ENCODE measurements around the gene GABRA6. TPM values are rescaled to one million over a fixed set of nuclear protein-coding genes. Genes with fewer than 3 reads are reported as not detected.

GABRA6 gene
- total RNA-seq, 1 donor = not detected

DNA sequence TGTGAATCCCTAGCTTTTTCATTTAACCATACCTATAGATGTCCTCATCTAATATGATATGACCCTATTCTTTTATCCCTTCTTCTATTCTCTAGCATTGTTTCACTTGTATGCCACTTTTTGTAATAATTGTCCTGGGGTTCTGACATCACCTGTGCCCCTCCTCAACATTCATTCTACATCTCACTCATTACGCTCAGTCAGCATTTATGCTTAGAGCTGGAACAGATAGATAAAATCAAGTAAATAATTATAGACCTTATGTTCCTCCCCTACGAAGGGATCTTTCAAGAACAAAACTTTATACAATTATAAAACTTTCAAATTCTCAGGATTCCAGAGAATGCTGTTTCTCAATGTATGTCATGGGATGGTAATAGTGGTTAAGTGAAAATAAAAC, 18.0 kb downstream of the GABRA6 start:
- H3K4me3 ChIP-seq (ENCODE audit: low read depth, low read length) = no peak overlapping the region
- TF ChIP-seq, protein P1, sequence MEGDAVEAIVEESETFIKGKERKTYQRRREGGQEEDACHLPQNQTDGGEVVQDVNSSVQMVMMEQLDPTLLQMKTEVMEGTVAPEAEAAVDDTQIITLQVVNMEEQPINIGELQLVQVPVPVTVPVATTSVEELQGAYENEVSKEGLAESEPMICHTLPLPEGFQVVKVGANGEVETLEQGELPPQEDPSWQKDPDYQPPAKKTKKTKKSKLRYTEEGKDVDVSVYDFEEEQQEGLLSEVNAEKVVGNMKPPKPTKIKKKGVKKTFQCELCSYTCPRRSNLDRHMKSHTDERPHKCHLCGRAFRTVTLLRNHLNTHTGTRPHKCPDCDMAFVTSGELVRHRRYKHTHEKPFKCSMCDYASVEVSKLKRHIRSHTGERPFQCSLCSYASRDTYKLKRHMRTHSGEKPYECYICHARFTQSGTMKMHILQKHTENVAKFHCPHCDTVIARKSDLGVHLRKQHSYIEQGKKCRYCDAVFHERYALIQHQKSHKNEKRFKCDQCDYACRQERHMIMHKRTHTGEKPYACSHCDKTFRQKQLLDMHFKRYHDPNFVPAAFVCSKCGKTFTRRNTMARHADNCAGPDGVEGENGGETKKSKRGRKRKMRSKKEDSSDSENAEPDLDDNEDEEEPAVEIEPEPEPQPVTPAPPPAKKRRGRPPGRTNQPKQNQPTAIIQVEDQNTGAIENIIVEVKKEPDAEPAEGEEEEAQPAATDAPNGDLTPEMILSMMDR (IDR thresholded peaks at IDR 0.05; ENCODE audit: insufficient read depth, low read length) = no peak
- no peak for DNase-seq (ENCODE audit: low read depth)

DNA sequence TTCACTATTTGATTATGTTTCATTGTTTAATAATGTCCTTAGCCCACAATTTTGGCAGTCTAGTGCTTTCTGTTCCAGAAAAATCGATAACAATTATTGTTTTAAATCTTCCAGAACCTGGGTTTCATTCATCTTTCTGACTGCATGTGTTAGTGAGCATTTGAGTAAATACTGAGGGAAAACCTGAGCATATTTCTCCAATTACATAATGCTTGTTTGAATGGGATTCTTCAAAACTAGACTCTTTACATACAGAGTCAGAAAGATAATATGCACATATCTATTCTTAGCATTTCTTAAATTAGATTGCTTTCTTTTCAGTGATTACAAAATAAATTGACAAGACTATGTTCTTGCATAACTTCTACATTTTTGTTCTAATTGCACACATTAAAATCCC, 21.9 kb downstream of the GABRA6 start:
- TF ChIP-seq, protein P1 (IDR thresholded peaks at IDR 0.05; ENCODE audit: insufficient read depth, low read length) = no peak
- no peak overlapping the region for H3K4me3 ChIP-seq (ENCODE audit: low read depth, low read length)
- no peak for DNase-seq (ENCODE audit: low read depth)

DNA sequence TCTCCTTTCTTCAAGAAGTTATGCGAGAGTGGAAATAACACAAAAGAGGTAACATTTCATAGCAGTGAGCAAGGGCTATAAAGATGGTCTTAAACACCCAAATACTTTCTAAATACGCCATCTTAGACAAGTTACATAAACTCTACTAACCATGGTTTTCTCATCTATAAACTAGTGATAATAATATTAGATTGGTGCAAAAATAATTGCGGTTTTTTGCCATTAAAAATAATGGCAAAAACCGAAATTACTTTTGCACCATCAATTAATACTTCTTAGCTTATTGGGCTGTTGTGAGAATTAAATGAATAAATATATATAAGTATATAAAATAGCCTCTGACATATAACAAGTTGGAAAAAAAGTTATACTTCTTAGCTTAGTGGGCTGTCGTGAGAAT, 23.7 kb downstream of the GABRA6 start:
- no peak for DNase-seq (ENCODE audit: low read depth)
- no peak overlapping the region for H3K4me3 ChIP-seq (ENCODE audit: low read depth, low read length)
- TF ChIP-seq, protein P1 (IDR thresholded peaks at IDR 0.05; ENCODE audit: insufficient read depth, low read length) = no peak

DNA sequence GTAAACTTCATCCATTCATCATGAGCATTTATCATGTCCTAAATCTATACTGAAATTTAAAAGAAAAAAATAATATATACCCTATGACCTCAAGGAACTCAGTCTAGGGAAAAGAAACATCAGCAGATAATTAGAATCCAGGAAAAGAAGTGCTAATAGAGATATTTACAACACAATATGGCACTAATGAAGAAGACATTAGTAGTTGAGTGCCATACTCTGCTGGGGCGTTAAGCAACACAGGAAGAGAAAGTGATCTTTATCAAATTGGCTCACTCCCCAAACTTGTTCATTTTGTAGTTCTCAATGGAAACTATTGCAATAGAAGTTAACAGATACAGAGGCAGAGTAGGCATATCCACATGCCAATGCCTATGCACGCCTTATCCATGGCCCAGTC, 27.5 kb downstream of the GABRA6 start:
- TF ChIP-seq, protein P1 (IDR thresholded peaks at IDR 0.05; ENCODE audit: insufficient read depth, low read length) = no peak
- DNase-seq (ENCODE audit: low read depth) = no peak
- H3K4me3 ChIP-seq (ENCODE audit: low read depth, low read length) = no peak overlapping the region

DNA sequence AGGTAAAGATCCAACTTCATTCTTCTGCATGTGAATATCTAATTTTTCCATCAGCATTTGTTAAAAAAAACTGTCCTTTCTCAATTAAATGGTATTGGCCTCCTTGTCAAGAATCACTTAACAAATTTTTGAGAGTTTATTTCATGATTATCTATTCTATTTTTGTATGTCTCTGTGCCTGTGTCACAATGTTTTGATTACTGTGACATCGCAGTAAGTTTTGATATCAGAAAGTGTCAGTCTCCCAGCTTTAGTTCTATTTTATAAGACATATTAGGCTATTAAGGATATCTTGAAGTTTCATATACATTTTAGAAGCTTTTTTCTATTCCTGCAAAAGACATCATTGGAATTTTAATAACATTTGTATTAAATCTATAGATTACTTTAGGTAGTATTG, 33.6 kb downstream of the GABRA6 start:
- no peak for DNase-seq (ENCODE audit: low read depth)
- no peak overlapping the region for H3K4me3 ChIP-seq (ENCODE audit: low read depth, low read length)
- TF ChIP-seq, protein P1 (IDR thresholded peaks at IDR 0.05; ENCODE audit: insufficient read depth, low read length) = no peak

DNA sequence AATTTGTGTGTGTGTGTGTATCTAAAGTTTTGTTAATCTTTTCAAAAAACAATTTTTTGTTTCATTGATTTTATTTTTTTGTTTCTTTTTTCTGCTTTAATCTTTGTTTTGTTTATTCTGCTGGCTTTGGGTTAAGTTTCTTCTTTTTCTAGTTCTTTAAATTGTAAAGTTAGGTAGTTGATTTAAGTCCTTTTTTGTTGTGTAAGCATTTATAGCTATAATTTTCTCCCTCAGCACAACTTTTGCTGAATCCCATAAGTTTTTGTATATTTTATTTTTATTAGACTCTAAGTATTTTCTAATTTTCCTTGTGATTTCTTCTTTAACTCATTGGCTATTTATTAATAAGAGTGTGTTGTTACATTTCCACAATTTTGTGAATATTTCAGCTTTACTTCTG, 34.9 kb downstream of the GABRA6 start:
- DNase-seq (ENCODE audit: low read depth) = no peak
- no peak overlapping the region for H3K4me3 ChIP-seq (ENCODE audit: low read depth, low read length)
- TF ChIP-seq, protein P1 (IDR thresholded peaks at IDR 0.05; ENCODE audit: insufficient read depth, low read length) = no peak

DNA sequence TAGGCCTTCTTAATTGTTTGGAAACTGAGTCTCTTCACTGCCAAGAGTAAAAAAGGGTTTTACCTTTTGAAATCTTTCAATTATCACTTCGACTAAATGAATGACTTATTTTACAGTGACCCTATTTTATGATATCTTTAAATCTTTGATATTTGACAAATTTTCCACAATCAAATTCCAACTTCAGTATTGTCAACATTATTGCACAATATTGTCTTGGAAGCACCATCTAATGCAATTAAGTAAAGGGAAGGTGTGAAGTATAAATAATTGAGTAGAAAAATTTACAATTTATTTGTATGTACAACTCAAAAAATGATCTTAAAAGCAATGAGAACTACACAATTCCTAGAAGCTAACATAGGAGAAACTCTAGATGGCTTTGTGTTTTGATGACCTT, 49.2 kb downstream of the GABRA6 start:
- H3K4me3 ChIP-seq (ENCODE audit: low read depth, low read length) = no peak overlapping the region
- TF ChIP-seq, protein P1 (IDR thresholded peaks at IDR 0.05; ENCODE audit: insufficient read depth, low read length) = no peak
- DNase-seq (ENCODE audit: low read depth) = no peak

Data from fibroblast of the aortic adventitia (primary cell).